ENCODE results near the gene PTPRC. TPM values are rescaled to one million over a fixed set of nuclear protein-coding genes. Genes with fewer than 3 reads are reported as not detected.

Gene PTPRC
- total and polyA plus RNA-seq, 7 donors: 0.42 to 7.0 (median 3.9) TPM

DNA sequence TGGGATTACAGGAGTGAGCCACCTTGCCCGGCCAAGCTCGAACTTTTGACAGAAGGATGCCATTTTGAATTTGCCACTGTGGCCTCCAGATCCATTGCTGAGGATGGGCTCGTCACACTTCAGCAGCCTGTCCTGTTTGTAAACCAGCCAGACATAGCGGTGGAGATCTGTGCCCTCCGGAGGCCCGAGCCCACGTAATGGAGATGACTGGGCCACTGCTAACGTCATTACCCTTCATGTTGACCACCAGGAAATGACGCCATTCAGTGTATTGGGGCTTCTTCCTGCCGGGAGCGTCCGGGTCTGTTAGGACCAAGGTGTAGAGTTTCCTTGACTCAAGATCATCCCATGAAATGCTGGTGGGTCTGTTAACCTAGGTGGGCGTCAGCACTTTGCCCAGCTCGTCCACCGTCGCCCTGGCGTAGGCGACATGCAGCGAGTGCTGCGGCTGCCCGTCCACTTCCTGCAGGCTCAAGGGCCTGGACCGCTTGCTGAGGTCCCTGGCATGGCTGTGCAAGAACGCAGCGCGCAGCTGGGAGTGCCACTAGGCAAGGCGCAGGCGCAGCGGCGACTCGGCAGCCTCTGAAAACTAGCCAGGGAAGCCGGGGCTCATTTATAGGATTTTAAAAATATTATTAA, 40.8 kb downstream of the PTPRC start:
- Histone ChIP-seq H3K4me3 (no peak overlapping the region), H3K36me3 (ENCODE audit: insufficient read depth in 1 of 2, low read depth in 1 of 2) (no peaks in the 10 kb centered on the region), H3K4me1 (no peaks in the 10 kb centered on the region), H3K9me3 (no peaks in the 10 kb centered on the region), H3K27me3 (ENCODE audit: insufficient read depth in 3 of 3, low read length in 2 of 3) (no peaks in the 10 kb centered on the region), H3K27ac (no peak overlapping the region)
- 94 to 96% (median 96%) methylated on average over 31 of the region's 31 CpGs for WGBS, 3 donors
- no peak for ATAC-seq
- intact Hi-C loops (cut with DNase I): no loop called here
- TF ChIP-seq, protein P1, sequence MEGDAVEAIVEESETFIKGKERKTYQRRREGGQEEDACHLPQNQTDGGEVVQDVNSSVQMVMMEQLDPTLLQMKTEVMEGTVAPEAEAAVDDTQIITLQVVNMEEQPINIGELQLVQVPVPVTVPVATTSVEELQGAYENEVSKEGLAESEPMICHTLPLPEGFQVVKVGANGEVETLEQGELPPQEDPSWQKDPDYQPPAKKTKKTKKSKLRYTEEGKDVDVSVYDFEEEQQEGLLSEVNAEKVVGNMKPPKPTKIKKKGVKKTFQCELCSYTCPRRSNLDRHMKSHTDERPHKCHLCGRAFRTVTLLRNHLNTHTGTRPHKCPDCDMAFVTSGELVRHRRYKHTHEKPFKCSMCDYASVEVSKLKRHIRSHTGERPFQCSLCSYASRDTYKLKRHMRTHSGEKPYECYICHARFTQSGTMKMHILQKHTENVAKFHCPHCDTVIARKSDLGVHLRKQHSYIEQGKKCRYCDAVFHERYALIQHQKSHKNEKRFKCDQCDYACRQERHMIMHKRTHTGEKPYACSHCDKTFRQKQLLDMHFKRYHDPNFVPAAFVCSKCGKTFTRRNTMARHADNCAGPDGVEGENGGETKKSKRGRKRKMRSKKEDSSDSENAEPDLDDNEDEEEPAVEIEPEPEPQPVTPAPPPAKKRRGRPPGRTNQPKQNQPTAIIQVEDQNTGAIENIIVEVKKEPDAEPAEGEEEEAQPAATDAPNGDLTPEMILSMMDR (IDR thresholded peaks at IDR 0.05): no peak
- no peak for DNase-seq

- no peak overlapping the region for H3K27ac ChIP-seq
- no peaks in the 10 kb centered on the region for H3K36me3 ChIP-seq (ENCODE audit: insufficient read depth in 1 of 2, low read depth in 1 of 2)
- DNase-seq: no peak
Measured at GRCh38 chr1:198680174-198680875, 41.5 kb downstream of the PTPRC start.

GRCh38 chr1:198681252-198681651, 42.4 kb downstream of the PTPRC start:
- no peak overlapping the region for H3K27ac ChIP-seq

More at GRCh38 chr1:198680174-198680875, 41.5 kb downstream of the PTPRC start:
- Histone ChIP-seq H3K9me3 (no peaks in the 10 kb centered on the region), H3K4me1 (no peaks in the 10 kb centered on the region), H3K4me3 (no peak overlapping the region), H3K27me3 (ENCODE audit: insufficient read depth in 3 of 3, low read length in 2 of 3) (no peaks in the 10 kb centered on the region)
- WGBS, 3 donors: 92 to 94% (median 94%) methylated on average over 15 of the region's 15 CpGs
- TF ChIP-seq, protein P1 (IDR thresholded peaks at IDR 0.05): no peak
- intact Hi-C loops (cut with DNase I): no loop called here
- ATAC-seq: no peak

DNA sequence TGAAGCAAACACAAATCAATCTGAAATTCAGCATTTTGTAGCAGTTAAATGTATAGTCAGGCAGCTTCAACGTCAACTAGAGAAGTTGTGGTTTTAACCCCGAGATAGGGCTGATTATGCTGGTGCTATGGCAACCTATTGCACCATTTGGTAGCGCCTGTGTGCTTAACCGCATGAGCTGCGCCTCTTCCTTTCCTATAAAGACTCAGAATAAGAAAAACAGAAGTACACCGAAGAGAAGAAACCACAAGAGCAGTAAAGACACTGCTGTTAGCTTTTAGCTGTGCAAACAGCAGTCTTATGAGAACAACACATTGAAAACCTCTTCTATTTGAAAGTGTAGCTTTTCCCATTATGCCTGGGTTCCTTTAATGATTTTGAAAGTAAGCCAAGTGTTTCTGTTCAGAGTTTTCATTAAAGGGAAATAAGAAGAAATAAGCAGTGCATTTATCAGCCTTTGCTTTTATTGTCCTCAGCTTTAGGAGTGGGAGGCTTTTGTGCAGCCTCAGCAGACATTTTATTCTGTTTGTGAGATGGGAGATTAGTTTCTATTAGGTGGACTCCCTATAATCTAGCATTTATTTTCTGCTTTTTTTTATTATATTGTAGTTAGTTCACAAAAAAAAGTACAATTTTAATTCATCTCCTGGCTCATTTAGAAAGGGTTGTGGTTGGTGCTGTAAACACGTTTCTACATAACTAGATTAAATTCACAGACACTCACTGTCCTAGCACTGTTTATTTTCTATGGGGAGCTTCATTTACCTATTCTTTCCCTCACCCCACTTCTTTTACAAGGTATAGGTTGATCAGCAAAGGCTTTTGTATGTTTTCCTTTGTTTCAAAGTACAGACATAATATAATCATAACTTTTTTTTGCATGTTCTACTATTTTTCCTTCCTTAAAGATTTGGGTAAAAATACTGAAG, 43.3 kb downstream of the PTPRC start:
- peak; percentile 33 to 63 (median 44) for ATAC-seq
- H3K4me3 ChIP-seq: no peak overlapping the region

More at GRCh38 chr1:198681252-198681651, 42.4 kb downstream of the PTPRC start:
- intact Hi-C loops (cut with DNase I): no loop called here
- 38 to 50% (median 44%) methylated on average over 1 of the region's 1 CpG for WGBS, 3 donors
- TF ChIP-seq, protein P1 (IDR thresholded peaks at IDR 0.05): no peak
- no peak overlapping the region for H3K4me3 ChIP-seq
- ATAC-seq (no peak), DNase-seq (no peak)
- H3K27me3 ChIP-seq (ENCODE audit: insufficient read depth in 3 of 3, low read length in 2 of 3): no peaks in the 10 kb centered on the region
- H3K36me3 ChIP-seq (ENCODE audit: insufficient read depth in 1 of 2, low read depth in 1 of 2): no peaks in the 10 kb centered on the region
- no peaks in the 10 kb centered on the region for H3K4me1 ChIP-seq
- no peaks in the 10 kb centered on the region for H3K9me3 ChIP-seq

More for the DNA sequence above, 43.3 kb downstream of the PTPRC start:
- TF ChIP-seq, protein P1 (IDR thresholded peaks at IDR 0.05): no peak
- 23 to 33% (median 27%) methylated on average over 7 of the region's 7 CpGs for WGBS, 3 donors
- peak; percentile 31 to 42 for DNase-seq
- Histone ChIP-seq H3K27me3 (ENCODE audit: insufficient read depth in 3 of 3, low read length in 2 of 3) (no peaks in the 10 kb centered on the region), H3K36me3 (ENCODE audit: insufficient read depth in 1 of 2, low read depth in 1 of 2) (no peaks in the 10 kb centered on the region), H3K9me3 (no peaks in the 10 kb centered on the region), H3K4me1 (no peaks in the 10 kb centered on the region), H3K27ac (no peak overlapping the region)
- intact Hi-C loops (cut with DNase I): no loop called here

Data from psoas muscle (tissue), 8 donors.